HFFc6 (cell line): ENCODE data around the gene ERG28. TPM values are rescaled to one million over a fixed set of nuclear protein-coding genes. Genes with fewer than 3 reads are reported as not detected.
A peak's percentile ranks its signal among the peaks of the same experiment; 100 is the strongest.

ENCODE experiments used
- DNase-seq: peaks from one replicate; pipeline ENCODE4 v3.0.0-alpha.2; 2018
- H3K27ac Mint-ChIP-seq: 2 replicates; pipeline ENCODE4 v1.8.0; 2020; ENCODE audit warnings: mild to moderate bottlenecking, mixed read lengths
- H3K27me3 Mint-ChIP-seq: 2 replicates; pipeline ENCODE4 v1.8.0; 2021; ENCODE audit warnings: mild to moderate bottlenecking, moderate library complexity, mixed read lengths; ENCODE audit not compliant: insufficient read depth
- H3K36me3 Mint-ChIP-seq: 2 replicates; pipeline ENCODE4 v1.8.0; 2021; ENCODE audit warnings: low read depth, mixed read lengths
- H3K4me1 Mint-ChIP-seq: 2 replicates; pipeline ENCODE4 v1.8.0; 2020; ENCODE audit warnings: low read depth, mixed read lengths
- H3K4me3 Mint-ChIP-seq: 2 replicates; pipeline ENCODE4 v1.8.0; 2020; ENCODE audit warnings: mild to moderate bottlenecking, moderate library complexity, mixed read lengths
- H3K9me3 Mint-ChIP-seq: 2 replicates; pipeline ENCODE4 v1.8.0; 2020; ENCODE audit warnings: mild to moderate bottlenecking, mixed read lengths
- CTCF ChIP-seq: fragments of 200-600 bp; sonication (generic); IDR thresholded peaks from 2 replicates; pipeline ENCODE4 v1.5.0; 2021; ENCODE audit warnings: antibody characterized with exemption, mild to moderate bottlenecking
- total RNA-seq, 6 experiments: library from RNA; stranded (reverse); fragmentation: NEBNext Ultra II Directional; extraction: Animal tissue kit (Norgen Biotek cat#: 25700); gene quantifications; 2 replicates in 1 of 6; 3 replicates in 5 of 6; pipeline ENCODE4 v1.2.3, GENCODE V29; 2021

Gene ERG28
- total RNA-seq, 6 experiments from 2014 or later: 14.1 to 18.2 (median 15.6) TPM

GRCh38 chr14:75658957-75659356, 1.7 kb downstream of the ERG28 start:
- Mint-ChIP-seq H3K27me3 (peaks cover 2% of the 10 kb centered on the region; the same call in 1 of the 2 replicates), H3K36me3 (no peaks in the 10 kb centered on the region), H3K9me3 (no peaks in the 10 kb centered on the region), H3K4me3 (no peak overlapping the region), H3K4me1 (peaks cover 26% of the 10 kb centered on the region), H3K27ac (no peak overlapping the region)
- no peak for DNase-seq
- no peak for TF ChIP-seq CTCF

DNA sequence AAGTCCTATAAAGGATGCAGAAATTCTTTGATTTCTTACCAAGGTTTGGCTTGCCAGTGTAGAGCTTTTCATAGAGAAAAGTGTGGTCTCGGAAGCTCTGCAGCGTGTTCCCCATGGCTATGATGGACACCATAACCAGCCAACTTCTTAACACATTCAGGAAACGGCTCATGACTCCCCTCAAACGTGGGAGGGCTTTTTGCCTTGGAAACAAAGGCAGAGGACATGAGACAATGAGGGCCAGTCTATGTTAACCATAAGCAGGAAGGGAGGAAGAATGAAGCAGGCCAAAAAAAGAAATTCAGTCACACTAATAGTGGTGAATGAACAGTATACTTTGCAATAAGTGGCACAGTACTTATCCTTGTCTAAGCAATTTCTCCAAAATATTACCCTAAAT, 3.3 kb downstream of the ERG28 start:
- no peak for TF ChIP-seq CTCF
- Mint-ChIP-seq H3K27me3 (peaks cover 2% of the 10 kb centered on the region; the same call in 1 of the 2 replicates), H3K27ac (no peak overlapping the region), H3K4me1 (peaks cover 18% of the 10 kb centered on the region), H3K4me3 (no peak overlapping the region), H3K36me3 (no peaks in the 10 kb centered on the region), H3K9me3 (no peaks in the 10 kb centered on the region)
- DNase-seq: no peak

GRCh38 chr14:75655235-75655634, 5.4 kb downstream of the ERG28 start:
- H3K36me3 Mint-ChIP-seq: peaks cover 8% of the 10 kb centered on the region
- no peaks in the 10 kb centered on the region for H3K27me3 Mint-ChIP-seq
- peaks cover 6% of the 10 kb centered on the region for H3K4me1 Mint-ChIP-seq
- no peak overlapping the region for H3K27ac Mint-ChIP-seq
- no peak for TF ChIP-seq CTCF
- no peaks in the 10 kb centered on the region for H3K9me3 Mint-ChIP-seq
- H3K4me3 Mint-ChIP-seq: no peak overlapping the region
- no peak for DNase-seq

DNA sequence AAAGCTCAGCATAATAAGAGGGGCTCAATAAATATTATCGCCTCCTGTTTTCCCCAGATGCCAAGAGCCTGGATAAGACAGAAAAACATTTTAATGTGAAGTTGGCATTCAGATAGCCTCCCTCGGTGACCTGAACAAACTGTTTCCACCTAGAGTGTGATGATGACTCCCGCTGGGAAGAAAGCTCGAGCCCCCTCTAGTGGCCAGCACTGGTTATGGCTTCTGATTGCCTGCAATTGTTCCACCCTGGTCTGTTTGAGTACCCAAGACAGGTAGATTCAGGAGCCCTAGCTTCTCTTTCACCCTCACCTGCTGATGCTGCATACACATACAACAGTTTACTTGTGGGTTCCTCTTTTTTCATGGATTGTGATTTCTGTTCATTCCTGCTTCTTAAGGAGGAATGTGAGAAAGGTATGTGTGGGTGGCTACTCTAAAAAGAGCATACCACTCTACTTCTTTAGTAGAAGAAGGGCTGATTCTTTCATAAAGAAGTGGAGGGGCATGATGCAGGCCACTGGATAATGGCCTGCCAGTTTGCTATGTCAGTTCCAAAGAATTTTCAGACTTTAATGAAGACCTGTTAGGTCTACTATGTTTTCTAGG, 6.4 kb downstream of the ERG28 start:
- Mint-ChIP-seq H3K4me3 (no peak overlapping the region), H3K4me1 (peaks cover 10% of the 10 kb centered on the region), H3K9me3 (no peaks in the 10 kb centered on the region), H3K27me3 (no peaks in the 10 kb centered on the region), H3K36me3 (peaks cover 16% of the 10 kb centered on the region), H3K27ac (no peak overlapping the region)
- TF ChIP-seq CTCF: peak; percentile 98
- DNase-seq: peak; percentile 41

GRCh38 chr14:75653563-75653962, 7.1 kb downstream of the ERG28 start:
- peaks cover 17% of the 10 kb centered on the region for H3K4me1 Mint-ChIP-seq
- no peaks in the 10 kb centered on the region for H3K27me3 Mint-ChIP-seq
- TF ChIP-seq CTCF: no peak
- H3K4me3 Mint-ChIP-seq: no peak overlapping the region
- no peak for DNase-seq
- H3K9me3 Mint-ChIP-seq: no peaks in the 10 kb centered on the region
- H3K27ac Mint-ChIP-seq: no peak overlapping the region
- H3K36me3 Mint-ChIP-seq: peaks cover 16% of the 10 kb centered on the region
